Measurements from ENCODE around the gene FRS3. TPM values are rescaled to one million over a fixed set of nuclear protein-coding genes. Genes with fewer than 3 reads are reported as not detected.

Gene FRS3
- total RNA-seq, 6 experiments from 2014 or later, result 0.68 to 3.0 (median 1.9) TPM

DNA sequence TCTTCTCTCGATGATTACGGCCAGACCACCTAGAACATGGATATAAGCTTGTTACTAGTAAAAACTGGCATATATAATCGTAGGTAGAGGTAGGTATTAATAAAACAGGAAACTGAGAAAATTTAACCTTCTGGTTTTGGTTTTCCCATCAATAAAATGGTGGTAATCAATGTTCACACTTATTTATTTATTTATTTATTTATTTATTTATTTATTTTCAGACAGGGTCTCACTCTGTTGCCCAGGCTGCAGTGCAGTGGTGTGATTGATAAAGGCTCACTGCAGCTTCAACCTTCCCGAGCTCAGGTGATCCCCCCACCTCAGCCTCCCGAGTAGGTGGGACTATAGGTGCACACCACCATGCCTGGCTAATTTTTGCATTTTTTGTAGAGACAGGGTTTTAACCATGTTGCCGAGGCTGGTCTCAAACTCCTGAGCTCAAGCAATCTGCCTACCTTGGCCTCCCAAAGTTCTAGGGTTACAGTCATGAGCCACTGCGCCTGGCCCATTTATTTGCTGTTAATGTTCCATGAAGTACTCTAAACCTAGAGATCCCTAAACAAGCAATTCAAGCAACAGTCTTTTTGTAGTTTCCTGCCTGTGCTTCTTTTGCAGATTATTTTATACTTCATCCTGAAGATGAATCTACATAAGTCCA lies 19.3 kb upstream of the FRS3 start:
- intact Hi-C loops (cut with DNase I), result loop anchor here in 1 of 2 donors (10.0 kb wide), 1 partner anchor 126 kb away; the partner anchor contains the start of genes BYSL and MED20

DNA sequence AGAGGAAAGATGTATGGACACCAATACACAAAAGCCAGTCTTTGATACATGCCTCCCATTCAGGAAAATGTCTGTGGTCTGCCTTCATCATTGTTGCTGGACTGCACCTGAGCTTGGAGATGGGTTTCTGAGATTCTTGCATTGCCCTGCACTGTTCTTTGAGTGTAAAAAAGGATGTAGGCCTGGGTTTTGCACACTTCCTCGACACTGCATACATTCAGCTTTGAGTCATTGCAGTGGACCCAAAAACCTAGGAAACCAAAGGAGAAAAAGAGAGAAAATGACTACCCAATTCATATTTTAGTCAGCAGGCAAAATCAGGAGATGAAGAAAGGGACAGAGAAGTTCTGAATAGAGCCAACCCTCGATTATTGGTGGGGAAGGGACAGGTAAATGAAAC lies 16.8 kb upstream of the FRS3 start:
- peaks cover 0 to 19% (median under 1%) of the 10 kb centered on the region in 4 donors for H3K36me3 ChIP-seq
- ATAC-seq (no peak), DNase-seq (no peak)
- H3K9me3 ChIP-seq, result no peaks in the 10 kb centered on the region
- TF ChIP-seq POLR2A (IDR thresholded peaks at IDR 0.05), result no peak
- TF ChIP-seq, protein P1, sequence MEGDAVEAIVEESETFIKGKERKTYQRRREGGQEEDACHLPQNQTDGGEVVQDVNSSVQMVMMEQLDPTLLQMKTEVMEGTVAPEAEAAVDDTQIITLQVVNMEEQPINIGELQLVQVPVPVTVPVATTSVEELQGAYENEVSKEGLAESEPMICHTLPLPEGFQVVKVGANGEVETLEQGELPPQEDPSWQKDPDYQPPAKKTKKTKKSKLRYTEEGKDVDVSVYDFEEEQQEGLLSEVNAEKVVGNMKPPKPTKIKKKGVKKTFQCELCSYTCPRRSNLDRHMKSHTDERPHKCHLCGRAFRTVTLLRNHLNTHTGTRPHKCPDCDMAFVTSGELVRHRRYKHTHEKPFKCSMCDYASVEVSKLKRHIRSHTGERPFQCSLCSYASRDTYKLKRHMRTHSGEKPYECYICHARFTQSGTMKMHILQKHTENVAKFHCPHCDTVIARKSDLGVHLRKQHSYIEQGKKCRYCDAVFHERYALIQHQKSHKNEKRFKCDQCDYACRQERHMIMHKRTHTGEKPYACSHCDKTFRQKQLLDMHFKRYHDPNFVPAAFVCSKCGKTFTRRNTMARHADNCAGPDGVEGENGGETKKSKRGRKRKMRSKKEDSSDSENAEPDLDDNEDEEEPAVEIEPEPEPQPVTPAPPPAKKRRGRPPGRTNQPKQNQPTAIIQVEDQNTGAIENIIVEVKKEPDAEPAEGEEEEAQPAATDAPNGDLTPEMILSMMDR (IDR thresholded peaks at IDR 0.05), result no peak
- intact Hi-C loops (cut with DNase I), result loop anchor here in 1 of 2 donors (10.0 kb wide), 1 partner anchor 128 kb away; the partner anchor contains the start of genes BYSL and MED20
- 69% methylated on average over 2 of the region's 2 CpGs for WGBS (ENCODE audit: insufficient coverage, low coverage, low lambda C conversion rate, missing lambda C conversion rate)
- H3K4me3 ChIP-seq, result no peak overlapping the region
- H3K4me1 ChIP-seq, result no peaks in the 10 kb centered on the region
- H3K27me3 ChIP-seq, result no peaks in the 10 kb centered on the region
- H3K27ac ChIP-seq, result no peak overlapping the region

More for the DNA sequence above, 19.3 kb upstream of the FRS3 start:
- Histone ChIP-seq H3K4me3 (no peak overlapping the region), H3K27me3 (no peaks in the 10 kb centered on the region), H3K36me3 (peaks cover 0 to 8% (median 0%) of the 10 kb centered on the region in 4 donors), H3K4me1 (no peaks in the 10 kb centered on the region), H3K27ac (no peak overlapping the region), H3K9me3 (no peaks in the 10 kb centered on the region)
- ATAC-seq, result no peak
- DNase-seq, result no peak
- TF ChIP-seq POLR2A (IDR thresholded peaks at IDR 0.05), result no peak
- TF ChIP-seq, protein P1 (IDR thresholded peaks at IDR 0.05), result no peak
- 98% methylated on average over 5 of the region's 7 CpGs for WGBS (ENCODE audit: insufficient coverage, low coverage, low lambda C conversion rate, missing lambda C conversion rate)

DNA sequence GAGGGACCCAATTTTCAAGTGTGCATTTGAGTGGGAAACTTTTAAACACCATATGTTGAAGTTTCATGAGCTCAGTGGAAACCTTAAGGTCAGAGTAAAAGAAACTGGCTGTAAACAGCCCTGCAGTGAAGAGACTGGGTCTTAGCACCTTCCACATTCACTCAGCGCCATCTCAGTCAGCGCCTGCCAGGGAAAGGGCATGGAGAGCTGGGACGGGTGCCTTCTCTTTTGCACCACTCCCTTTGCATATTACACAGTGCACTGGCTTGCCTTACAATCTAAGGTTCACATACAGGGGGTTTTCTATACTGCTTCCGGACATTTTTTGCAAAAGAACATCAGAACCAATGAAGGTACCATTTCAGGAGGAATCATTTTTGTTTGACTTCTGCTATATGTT lies 12.3 kb upstream of the FRS3 start:
- H3K4me1 ChIP-seq, result peaks cover 0 to 10% (median 4%) of the 10 kb centered on the region in 4 donors
- no peak overlapping the region for H3K27ac ChIP-seq
- intact Hi-C loops (cut with DNase I), result loop anchor here in 1 of 2 donors (10.0 kb wide), 1 partner anchor 133 kb away; the partner anchor contains the start of genes BYSL and MED20
- ATAC-seq, result no peak
- TF ChIP-seq, protein P1 (IDR thresholded peaks at IDR 0.05), result no peak
- no peak for TF ChIP-seq POLR2A (IDR thresholded peaks at IDR 0.05)
- peaks cover 0 to 42% (median 8%) of the 10 kb centered on the region in 4 donors for H3K36me3 ChIP-seq
- DNase-seq, result no peak
- H3K4me3 ChIP-seq, result no peak overlapping the region
- H3K27me3 ChIP-seq, result no peaks in the 10 kb centered on the region
- WGBS (ENCODE audit: insufficient coverage, low coverage, low lambda C conversion rate, missing lambda C conversion rate), result 88% methylated on average over 4 of the region's 4 CpGs
- no peaks in the 10 kb centered on the region for H3K9me3 ChIP-seq

DNA sequence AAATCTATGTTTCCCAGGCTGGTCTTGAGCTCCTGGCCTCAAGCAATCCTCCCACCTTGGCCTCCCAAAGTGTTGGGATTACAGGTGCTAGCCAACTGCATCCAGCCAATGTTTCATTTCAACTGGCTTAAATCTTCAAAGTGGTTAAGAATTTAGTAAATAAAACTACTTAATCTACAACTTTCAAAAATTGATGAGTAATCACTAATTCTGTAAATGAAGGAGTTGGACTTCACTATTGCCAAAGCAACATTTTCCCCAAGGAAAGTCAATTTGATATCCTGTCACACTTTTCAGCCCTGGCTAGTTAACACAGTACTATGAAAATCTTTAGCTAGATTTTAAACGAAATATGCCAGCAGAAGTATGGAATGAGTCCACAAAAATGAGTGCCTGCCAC lies 11.6 kb upstream of the FRS3 start:
- H3K27me3 ChIP-seq, result no peaks in the 10 kb centered on the region
- H3K4me3 ChIP-seq, result no peak overlapping the region
- intact Hi-C loops (cut with DNase I), result loop anchor here in 1 of 2 donors (10.0 kb wide), 1 partner anchor 133 kb away; the partner anchor contains the start of genes BYSL and MED20
- peaks cover 0 to 10% (median 4%) of the 10 kb centered on the region in 4 donors for H3K4me1 ChIP-seq
- H3K36me3 ChIP-seq, result peaks cover 0 to 42% (median 8%) of the 10 kb centered on the region in 4 donors
- WGBS (ENCODE audit: insufficient coverage, low coverage, low lambda C conversion rate, missing lambda C conversion rate), result 83% methylated on average over 1 of the region's 1 CpG
- ATAC-seq (no peak), DNase-seq (no peak)
- no peaks in the 10 kb centered on the region for H3K9me3 ChIP-seq
- H3K27ac ChIP-seq, result no peak overlapping the region
- TF ChIP-seq, protein P1 (IDR thresholded peaks at IDR 0.05), result no peak
- TF ChIP-seq POLR2A (IDR thresholded peaks at IDR 0.05), result no peak
